Neural crest cell (in vitro differentiated cells): Measurements from ENCODE around the gene POPDC2. TPM values are rescaled to one million over a fixed set of nuclear protein-coding genes. Genes with fewer than 3 reads are reported as not detected.

ENCODE experiments used
- DNase-seq: peaks from one replicate; pipeline ENCODE4 v3.0.0; 2021; ENCODE audit warnings: low read depth, mixed read lengths, low spot score
- H3K27ac Mint-ChIP-seq: one replicate; pipeline ENCODE4 v1.8.0; 2021; ENCODE audit warnings: mild to moderate bottlenecking, mixed read lengths; ENCODE audit not compliant: unreplicated experiment
- H3K27me3 Mint-ChIP-seq: 2 replicates; pipeline ENCODE4 v1.8.0; 2021; ENCODE audit warnings: low read depth, mild to moderate bottlenecking, mixed read lengths
- H3K36me3 Mint-ChIP-seq: 2 replicates; pipeline ENCODE4 v1.8.0; 2021; ENCODE audit warnings: low read depth, mild to moderate bottlenecking, mixed read lengths
- H3K4me1 Mint-ChIP-seq: 2 replicates; pipeline ENCODE4 v1.8.0; 2021; ENCODE audit warnings: mixed read lengths
- H3K4me3 Mint-ChIP-seq: one replicate; pipeline ENCODE4 v1.8.0; 2021; ENCODE audit warnings: mild to moderate bottlenecking, mixed read lengths
- H3K9me3 Mint-ChIP-seq: 2 replicates; pipeline ENCODE4 v1.8.0; 2021; ENCODE audit warnings: mixed read lengths
- CTCF ChIP-seq: fragments of 200-600 bp; sonication (generic); conservative IDR thresholded peaks from 2 replicates; pipeline ENCODE4 v1.5.0; 2021; ENCODE audit warnings: antibody characterized with exemption, mild to moderate bottlenecking
- total RNA-seq: library from RNA; stranded (reverse); gene quantifications from 2 replicates; pipeline ENCODE4 v1.2.1, GENCODE V29; 2021

Gene POPDC2
- total RNA-seq, 1 donor from 2014 or later, result 2.8 TPM

GRCh38 chr3:119647843-119648575 is 12.4 kb downstream of the POPDC2 start:
- no peak for DNase-seq
- Mint-ChIP-seq H3K4me1 (no peaks in the 10 kb centered on the region), H3K27ac (no peak overlapping the region), H3K27me3 (no peaks in the 10 kb centered on the region), H3K36me3 (peaks cover 6% of the 10 kb centered on the region), H3K4me3 (no peak overlapping the region), H3K9me3 (no peaks in the 10 kb centered on the region)
- no peak for TF ChIP-seq CTCF

GRCh38 chr3:119647171-119647570 is 13.2 kb downstream of the POPDC2 start:
- Mint-ChIP-seq H3K9me3 (no peaks in the 10 kb centered on the region), H3K36me3 (peaks cover 6% of the 10 kb centered on the region), H3K27me3 (no peaks in the 10 kb centered on the region), H3K4me3 (no peak overlapping the region), H3K27ac (no peak overlapping the region), H3K4me1 (no peaks in the 10 kb centered on the region)
- no peak for DNase-seq
- TF ChIP-seq CTCF, result no peak

GRCh38 chr3:119645813-119646212 is 14.6 kb downstream of the POPDC2 start:
- no peak for DNase-seq
- H3K27me3 Mint-ChIP-seq, result no peaks in the 10 kb centered on the region
- no peak for TF ChIP-seq CTCF
- H3K9me3 Mint-ChIP-seq, result no peaks in the 10 kb centered on the region
- no peak overlapping the region for H3K4me3 Mint-ChIP-seq
- peaks cover 9% of the 10 kb centered on the region for H3K36me3 Mint-ChIP-seq
- no peaks in the 10 kb centered on the region for H3K4me1 Mint-ChIP-seq
- H3K27ac Mint-ChIP-seq, result no peak overlapping the region

- H3K4me3 Mint-ChIP-seq, result no peak overlapping the region
- TF ChIP-seq CTCF, result no peak
- no peaks in the 10 kb centered on the region for H3K27me3 Mint-ChIP-seq
- no peak overlapping the region for H3K27ac Mint-ChIP-seq
- H3K4me1 Mint-ChIP-seq, result no peaks in the 10 kb centered on the region
- no peaks in the 10 kb centered on the region for H3K9me3 Mint-ChIP-seq
- peaks cover 9% of the 10 kb centered on the region for H3K36me3 Mint-ChIP-seq
- no peak for DNase-seq
These were observed 15.9 kb downstream of the POPDC2 start for GRCh38 chr3:119644481-119644880.

GRCh38 chr3:119643528-119643927 is 16.9 kb downstream of the POPDC2 start:
- no peak for TF ChIP-seq CTCF
- DNase-seq, result no peak
- Mint-ChIP-seq H3K36me3 (peaks cover 9% of the 10 kb centered on the region), H3K9me3 (no peaks in the 10 kb centered on the region), H3K27me3 (no peaks in the 10 kb centered on the region), H3K4me1 (no peaks in the 10 kb centered on the region), H3K4me3 (no peak overlapping the region), H3K27ac (no peak overlapping the region)
